Measurements from ENCODE around the gene SCAMP1.

DNA sequence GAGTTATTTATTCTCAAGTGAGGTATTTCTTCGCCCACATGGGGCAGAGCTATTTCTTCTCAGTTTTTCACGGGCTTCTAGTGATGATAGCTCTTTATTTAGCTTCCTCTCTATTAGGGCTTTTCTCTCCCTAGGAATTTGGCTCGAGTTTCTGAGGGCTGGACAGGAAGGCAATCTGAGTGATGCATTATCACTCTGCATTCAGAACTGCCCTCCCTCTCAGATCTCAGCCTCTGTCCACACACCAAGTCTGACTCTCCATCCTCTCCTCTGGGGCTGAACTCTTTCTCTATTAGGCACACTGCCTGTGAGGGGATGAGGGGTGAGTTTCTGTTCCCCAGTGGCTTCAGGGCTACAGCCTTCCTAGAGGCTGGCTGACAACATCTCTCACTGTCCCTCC is 14.9 kb upstream of the SCAMP1 start:
- TF ChIP-seq, protein P1, sequence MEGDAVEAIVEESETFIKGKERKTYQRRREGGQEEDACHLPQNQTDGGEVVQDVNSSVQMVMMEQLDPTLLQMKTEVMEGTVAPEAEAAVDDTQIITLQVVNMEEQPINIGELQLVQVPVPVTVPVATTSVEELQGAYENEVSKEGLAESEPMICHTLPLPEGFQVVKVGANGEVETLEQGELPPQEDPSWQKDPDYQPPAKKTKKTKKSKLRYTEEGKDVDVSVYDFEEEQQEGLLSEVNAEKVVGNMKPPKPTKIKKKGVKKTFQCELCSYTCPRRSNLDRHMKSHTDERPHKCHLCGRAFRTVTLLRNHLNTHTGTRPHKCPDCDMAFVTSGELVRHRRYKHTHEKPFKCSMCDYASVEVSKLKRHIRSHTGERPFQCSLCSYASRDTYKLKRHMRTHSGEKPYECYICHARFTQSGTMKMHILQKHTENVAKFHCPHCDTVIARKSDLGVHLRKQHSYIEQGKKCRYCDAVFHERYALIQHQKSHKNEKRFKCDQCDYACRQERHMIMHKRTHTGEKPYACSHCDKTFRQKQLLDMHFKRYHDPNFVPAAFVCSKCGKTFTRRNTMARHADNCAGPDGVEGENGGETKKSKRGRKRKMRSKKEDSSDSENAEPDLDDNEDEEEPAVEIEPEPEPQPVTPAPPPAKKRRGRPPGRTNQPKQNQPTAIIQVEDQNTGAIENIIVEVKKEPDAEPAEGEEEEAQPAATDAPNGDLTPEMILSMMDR (IDR thresholded peaks at IDR 0.05; ENCODE audit: insufficient read depth, low read length, poor library complexity, severe bottlenecking) = no peak
- TF ChIP-seq EZH2phosphoT487 (conservative IDR thresholded peaks at IDR 0.05; ENCODE audit: low read length) = no peak
